H1 (cell line): Measurements from ENCODE around the gene CLIC1. TPM values are rescaled to one million over a fixed set of nuclear protein-coding genes. Genes with fewer than 3 reads are reported as not detected.

Experiments used
- BACH1 ChIP-seq: IDR thresholded peaks from 2 replicates; pipeline ENCODE4 v1.6.1; 2012; ENCODE audit warnings: low read length, improper control_type of control experiment
- BRCA1 ChIP-seq: IDR thresholded peaks from 2 replicates; pipeline ENCODE4 v1.6.1; 2012; ENCODE audit warnings: low read depth, low read length, improper control_type of control experiment
- EGR1 ChIP-seq: IDR thresholded peaks from 2 replicates; pipeline ENCODE4 v1.6.1; 2011; ENCODE audit warnings: low read depth, low read length, borderline replicate concordance
- EZH2 ChIP-seq: fragments of 200-600 bp; sonication (generic); IDR thresholded peaks from 2 replicates; pipeline ENCODE4 v1.7.1; 2012; ENCODE audit warnings: low read depth, mild to moderate bottlenecking, moderate library complexity, low read length, inconsistent platforms; ENCODE audit not compliant: severe bottlenecking
- MAX ChIP-seq: IDR thresholded peaks from 2 replicates; pipeline ENCODE4 v1.6.1; 2012; ENCODE audit warnings: inconsistent platforms
- NRF1 ChIP-seq: IDR thresholded peaks from 2 replicates; pipeline ENCODE4 v1.6.1; 2011; ENCODE audit warnings: mild to moderate bottlenecking, low read depth, low read length, improper control_type of control experiment
- POU5F1 ChIP-seq: IDR thresholded peaks from 2 replicates; pipeline ENCODE4 v1.6.1; 2011; ENCODE audit warnings: low read depth, mild to moderate bottlenecking, low read length, moderate library complexity
- SP1 ChIP-seq: IDR thresholded peaks from 2 replicates; pipeline ENCODE4 v1.6.1; 2011; ENCODE audit warnings: low read depth, low read length
- polyA plus RNA-seq, 7 experiments: library from polyadenylated mRNA; depleted of rRNA in 3 of 7; stranded (reverse) in 5 of 7; unstranded in 2 of 7; fragments of >200 nt in 5 of 7; fragments of 200-250 nt in 2 of 7; gene quantifications; 1 replicate in 5 of 7; 2 replicates in 1 of 7; 4 replicates in 1 of 7; pipeline versions ENCODE4 v1.2.1 to v1.2.3, GENCODE V29; 2011 to 2013; ENCODE audit warnings: missing spikeins in 2 of 7, mixed read lengths in 2 of 7
- total RNA-seq: library from RNA; stranded (reverse); fragmentation: NEBNext Ultra II Directional; extraction: Animal tissue kit (Norgen Biotek cat#: 25700); gene quantifications from 2 replicates; pipeline ENCODE4 v1.2.1, GENCODE V29; 2021

CLIC1 gene
- total and polyA plus RNA-seq, 2 of the 8 experiments (the other 6 are each of a cell fraction or from before 2014, with no cell fraction given), result 250 to 277 TPM

GRCh38 chr6:31736768-31737314, 511 bp upstream of the CLIC1 start (continued):
- no peak for TF ChIP-seq EGR1
- no peak for TF ChIP-seq POU5F1
- no peak for TF ChIP-seq BRCA1
- no peak for TF ChIP-seq SP1
- TF ChIP-seq EZH2, result no peak
- TF ChIP-seq MAX, result no peak
- TF ChIP-seq NRF1, result no peak
- TF ChIP-seq BACH1, result no peak
